NK-92 (cell line): ENCODE measurements around the gene GIGYF1.

Experiments
- DNase-seq: peaks from one replicate; lab custom pipeline; 2025; ENCODE audit not compliant: unreplicated experiment; lab: John Stamatoyannopoulos, UW

GIGYF1 gene

DNA sequence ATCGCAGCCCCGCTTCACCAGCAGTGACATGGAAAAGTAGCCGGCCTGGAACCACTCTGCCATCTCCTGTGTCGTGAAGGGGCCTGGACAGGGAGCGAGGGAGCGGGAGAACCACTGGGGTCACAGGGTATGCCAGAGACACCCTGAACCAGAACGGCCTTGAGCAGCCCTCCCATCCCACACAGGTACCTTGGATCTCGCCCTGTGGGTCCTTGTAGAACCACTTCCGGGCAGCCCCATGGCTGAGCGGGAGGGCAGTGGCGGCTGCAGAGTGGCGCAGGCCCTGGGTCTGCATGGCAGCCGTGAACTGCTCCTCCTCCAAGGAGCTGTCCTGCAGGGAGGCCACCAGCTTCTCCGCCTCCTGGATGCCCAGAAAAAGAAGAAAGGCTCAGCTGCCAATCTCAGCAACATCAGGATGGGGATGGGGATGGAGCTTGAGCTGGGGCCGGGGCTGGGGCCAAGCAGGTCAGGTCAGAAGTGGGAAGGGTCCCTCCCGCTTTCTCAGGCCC lies 9.5 kb downstream of the GIGYF1 start:
- DNase-seq: no peak

DNA sequence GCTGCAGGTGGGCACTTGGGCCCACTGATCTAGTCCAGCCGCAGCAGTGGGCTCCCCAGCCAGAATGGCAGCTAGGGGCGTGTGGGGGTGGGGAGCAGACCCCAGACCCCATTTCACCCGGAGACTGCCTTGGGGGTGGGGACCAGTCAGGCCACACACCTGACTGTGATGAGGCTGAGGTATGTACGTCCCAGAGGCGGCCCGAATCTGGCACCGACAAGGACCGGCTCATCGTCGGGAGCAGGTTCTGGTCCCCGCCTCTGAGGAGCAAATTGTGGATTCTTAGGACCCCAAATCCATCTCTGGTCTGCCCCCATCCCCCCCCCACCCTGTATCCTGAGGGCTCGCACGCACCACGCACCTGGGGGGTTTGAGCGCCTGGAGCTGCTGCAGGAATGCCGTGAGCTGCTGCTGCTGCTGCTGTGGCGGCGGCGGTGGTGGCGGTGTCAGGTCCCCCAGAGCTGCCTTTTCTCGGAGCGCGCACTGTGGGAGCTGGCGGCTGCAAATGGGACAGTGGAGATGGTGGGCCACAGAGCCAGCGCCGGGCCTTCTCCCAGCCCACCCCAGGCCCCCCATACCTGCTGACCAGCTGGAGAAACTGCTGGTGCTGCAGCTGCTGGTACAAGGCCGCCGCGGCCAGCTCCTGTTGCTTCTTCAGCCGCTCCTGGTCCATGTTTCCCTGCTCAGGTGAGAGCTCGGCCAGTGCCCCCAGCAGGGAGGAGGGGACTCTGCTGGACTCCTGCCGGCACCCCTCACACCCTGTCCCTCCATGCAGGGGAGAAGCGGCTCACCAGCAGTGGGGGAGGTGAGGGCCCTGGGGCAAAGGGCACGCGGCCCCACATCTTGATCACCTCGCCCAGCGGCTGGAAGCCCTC lies 10.2 kb downstream of the GIGYF1 start:
- no peak for DNase-seq

DNA sequence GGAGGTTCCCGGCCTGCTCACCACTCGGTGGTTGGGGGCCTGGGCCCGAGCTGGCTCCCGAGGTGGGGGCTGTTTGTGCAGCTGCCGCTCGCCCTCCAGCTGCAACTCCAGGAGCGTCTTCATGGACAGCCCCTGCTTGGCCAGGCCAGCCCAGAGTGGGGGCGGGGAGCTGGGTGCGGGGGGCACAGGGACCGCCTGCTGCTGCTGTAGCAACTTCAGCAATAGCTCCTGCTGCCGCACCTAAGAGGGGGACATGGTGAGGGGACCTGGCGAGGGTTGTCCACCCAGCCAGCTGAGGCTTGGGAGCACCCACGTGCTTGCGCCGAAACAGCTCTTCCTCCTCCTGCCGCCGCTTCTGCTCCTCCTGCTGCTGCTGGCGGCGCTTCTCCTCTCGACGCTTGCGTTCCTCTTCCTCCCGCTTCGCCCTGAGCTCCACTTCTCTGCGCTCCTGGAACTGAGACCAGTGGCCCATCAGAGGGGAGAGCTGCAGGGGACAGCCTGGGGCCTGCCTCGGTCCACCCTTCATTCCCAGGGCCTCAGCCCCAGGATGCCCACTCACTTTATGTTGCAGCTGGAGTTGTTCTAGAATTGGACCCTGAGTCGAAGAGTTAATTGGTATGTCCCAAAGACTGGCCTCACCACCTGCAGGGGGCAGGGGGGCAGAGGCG lies 10.9 kb downstream of the GIGYF1 start:
- DNase-seq: no peak

DNA sequence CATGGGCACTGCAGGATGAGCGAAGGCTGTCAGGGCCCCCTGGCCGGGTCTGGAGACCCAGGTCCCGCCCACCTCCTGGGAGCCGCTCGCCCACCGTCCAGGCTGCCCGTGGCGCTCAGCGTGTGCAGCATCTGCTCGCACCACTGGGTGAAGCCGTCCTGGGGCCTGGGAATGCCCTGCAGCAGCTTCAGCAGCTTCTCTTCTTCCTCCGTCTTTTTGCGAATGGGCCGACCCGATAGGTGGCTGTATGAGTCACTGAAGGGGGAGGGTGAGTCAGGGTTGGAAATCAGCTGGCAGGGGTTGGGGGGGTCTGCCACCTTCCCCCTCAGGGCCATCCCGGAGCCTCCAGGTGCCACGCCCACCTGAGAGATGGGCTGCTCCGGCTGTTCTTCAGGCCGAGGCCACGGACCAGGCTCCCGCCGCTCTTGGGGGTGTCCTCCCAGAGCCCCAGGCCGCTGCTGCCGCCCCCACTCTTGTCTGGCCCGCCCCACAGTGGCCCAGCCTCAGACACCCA lies 11.8 kb downstream of the GIGYF1 start:
- no peak for DNase-seq

DNA sequence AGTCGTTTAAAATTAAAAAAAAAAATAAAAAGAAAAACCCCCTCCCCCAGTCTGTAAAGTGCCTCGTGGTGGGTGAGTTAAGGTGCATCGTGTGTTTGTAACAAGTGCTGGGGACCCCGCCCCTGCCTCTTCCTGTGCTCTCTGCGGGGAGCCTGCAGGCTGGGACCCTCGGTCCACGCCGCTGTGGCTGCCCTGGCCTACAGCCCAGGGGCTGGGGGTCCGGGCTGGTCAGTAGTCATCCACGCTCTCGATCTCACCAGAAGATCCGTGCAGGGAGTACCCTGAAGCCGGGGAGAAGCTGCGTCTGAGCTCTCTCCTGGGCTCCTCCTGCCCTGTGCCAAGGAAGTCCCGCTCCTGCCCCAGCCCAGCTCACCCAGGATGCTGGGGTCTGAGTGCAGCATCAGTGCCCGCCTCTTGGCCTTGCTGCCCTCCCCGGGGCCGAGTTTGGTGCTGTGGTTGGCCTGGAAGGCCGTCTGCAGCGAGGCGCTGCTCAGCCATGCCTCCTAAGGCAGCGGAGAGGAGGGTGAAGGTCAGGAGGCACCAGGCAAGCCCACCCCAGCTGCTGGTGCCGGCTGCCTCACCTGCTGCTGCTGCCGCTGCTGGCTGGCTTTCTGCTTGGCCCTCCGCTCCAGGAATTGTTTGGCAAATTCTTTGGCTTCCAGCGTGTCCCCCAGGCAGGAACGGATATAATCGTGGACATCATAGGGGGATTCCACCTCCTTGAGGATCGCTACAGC lies 12.4 kb downstream of the GIGYF1 start:
- no peak for DNase-seq

DNA sequence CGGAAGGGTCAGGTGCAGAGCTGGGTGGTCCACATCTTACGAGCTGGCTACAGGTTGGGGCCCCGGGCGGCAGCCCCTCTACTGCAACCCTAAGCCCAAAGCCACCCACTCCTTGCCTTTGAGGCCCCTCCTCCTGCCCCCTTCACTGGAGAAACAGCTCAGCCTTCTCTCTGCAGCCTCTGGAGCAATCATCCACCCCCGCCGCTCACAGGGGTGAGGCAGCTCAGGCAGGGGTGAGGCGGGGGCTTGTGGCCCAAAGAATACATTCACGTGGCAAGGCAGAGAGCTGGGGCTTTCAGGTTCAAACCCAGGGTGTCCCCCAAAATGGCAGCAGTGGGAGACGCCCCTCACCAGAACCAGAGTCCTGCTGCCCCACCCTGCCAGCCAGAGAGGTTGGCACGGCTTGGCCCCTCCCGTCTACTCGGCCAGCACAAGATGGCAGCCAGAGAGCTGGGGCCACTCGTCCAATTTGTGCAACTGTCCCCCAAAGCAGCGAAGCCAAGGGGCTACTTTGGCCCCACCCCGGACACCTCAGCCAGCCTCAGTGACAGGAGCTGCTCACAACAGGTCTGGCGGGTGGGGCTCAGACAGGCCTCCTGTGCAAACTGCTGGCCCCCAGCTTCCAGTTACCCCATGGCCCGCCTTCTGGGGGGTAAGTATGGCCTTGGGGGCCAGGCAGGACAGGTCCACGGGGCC lies 13.3 kb downstream of the GIGYF1 start:
- no peak for DNase-seq

DNA sequence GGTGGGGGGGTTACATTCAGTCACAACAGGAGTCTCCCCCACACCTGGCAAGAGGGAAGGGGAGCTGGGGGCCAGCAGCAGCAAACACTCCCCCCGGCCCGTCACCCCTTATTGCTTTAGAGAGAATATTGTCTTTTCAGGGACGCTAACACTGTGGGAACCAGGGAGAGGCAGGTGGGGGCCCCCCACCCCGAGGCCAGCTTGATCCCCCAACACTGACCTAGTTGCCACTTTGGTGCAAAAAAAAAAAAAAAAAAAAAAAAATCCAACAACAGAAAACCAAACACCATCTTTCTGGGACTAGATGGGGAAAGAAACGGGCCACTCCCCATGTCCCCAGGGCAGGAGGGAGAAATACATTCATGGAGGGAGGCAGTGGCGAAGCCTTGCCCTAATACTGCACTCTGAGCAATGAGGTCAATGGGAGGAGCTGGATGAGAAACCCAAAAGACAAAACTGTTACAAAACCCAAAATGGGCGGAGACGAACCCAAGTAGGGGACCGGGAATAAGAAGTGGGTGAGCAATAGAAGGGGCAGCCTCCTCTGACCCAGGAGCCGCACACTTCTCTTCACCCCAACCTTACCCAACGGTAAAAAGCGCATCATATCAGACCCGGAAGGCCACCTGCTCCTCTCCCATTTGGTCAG lies 14.0 kb downstream of the GIGYF1 start:
- no peak for DNase-seq

DNA sequence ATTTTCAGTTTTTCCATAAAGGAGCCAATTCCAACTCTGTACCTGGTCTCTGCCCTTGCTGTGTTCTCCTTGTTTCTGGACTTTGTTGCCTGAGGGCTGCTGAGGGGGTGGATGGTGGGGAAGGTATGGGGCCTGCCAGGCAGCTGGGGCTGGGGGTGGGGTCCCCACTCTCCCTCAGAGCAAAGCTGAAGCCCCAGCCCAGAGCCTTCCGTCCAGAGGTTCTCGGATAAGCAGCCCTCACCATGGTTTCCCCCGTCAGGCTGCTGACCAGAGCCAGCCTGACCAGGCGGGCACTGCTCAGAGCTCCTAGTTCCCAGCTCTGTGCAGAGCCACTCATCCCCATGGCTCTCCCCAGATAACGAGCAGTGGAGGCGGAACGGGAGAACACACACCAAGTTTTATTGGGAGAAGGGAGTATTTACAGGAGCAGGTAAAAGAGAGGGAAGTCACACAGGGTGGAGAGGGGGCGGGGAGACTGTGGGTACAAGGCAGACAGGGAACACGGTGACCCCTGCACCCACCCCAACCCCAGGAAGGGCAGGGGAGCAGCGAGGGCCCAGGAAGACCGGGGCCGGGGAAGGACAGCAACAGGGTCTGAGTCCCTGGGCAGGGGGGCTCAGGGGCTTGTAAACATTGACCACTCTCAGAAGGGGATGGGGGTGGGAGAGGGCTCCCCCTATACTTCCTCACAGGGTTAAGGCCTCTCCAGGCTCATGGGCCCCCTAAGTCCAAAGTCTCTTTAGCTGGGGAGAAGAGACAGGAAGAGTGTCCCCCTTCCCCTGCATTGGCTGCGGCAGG lies 14.7 kb downstream of the GIGYF1 start:
- DNase-seq: no peak

DNA sequence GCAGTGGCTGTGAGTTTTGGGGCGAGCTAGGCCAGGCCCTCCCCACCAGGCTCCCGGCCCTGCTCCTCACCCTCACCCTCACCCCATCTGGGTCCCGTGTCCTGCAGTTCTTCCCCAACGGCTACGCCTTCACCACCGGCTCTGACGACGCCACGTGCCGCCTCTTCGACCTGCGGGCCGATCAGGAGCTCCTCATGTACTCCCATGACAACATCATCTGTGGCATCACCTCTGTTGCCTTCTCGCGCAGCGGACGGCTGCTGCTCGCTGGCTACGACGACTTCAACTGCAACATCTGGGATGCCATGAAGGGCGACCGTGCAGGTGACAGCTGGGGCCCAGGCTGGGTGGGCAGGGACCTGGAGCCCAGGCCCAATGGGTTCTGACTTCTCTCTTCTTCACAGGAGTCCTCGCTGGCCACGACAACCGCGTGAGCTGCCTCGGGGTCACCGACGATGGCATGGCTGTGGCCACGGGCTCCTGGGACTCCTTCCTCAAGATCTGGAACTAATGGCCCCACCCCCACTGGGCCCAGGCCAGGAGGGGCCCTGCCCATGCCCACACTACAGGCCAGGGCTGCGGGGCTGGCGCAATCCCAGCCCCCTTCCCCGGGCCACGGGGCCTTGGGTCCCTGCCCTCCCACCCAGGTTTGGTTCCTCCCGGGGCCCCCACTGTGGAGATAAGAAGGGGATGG lies 15.6 kb downstream of the GIGYF1 start:
- DNase-seq: no peak

DNA sequence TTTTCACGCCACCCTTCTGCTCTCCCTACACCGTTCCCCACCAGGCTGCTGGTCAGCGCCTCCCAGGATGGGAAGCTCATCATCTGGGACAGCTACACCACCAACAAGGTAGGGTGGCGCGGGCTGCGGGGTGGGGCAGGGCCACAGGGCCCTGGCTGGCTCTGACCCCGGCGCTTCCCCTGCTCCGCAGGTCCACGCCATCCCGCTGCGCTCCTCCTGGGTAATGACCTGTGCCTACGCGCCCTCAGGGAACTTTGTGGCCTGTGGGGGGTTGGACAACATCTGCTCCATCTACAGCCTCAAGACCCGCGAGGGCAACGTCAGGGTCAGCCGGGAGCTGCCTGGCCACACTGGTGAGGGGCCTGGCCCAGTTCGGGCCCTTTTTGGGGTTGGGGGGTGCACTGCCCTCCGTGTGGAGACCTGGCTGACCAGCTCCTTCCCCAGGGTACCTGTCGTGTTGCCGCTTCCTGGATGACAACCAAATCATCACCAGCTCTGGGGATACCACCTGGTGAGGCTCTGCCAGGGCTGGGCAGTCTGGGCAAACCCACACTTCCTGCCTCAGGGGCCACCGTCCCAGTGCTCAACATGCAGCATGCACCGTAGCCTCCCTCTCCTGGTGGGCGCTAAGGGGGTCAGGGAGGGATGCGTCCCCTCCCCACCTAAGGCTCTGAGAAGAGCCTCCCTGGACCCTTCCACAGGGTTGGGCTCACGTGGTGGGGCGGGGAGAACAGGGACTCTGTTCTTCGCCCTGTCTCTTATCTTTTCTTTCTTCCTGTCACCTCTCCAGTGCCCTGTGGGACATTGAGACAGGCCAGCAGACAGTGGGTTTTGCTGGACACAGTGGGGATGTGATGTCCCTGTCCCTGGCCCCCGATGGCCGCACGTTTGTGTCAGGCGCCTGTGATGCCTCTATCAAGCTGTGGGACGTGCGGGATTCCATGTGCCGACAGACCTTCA lies 16.5 kb downstream of the GIGYF1 start:
- no peak for DNase-seq

DNA sequence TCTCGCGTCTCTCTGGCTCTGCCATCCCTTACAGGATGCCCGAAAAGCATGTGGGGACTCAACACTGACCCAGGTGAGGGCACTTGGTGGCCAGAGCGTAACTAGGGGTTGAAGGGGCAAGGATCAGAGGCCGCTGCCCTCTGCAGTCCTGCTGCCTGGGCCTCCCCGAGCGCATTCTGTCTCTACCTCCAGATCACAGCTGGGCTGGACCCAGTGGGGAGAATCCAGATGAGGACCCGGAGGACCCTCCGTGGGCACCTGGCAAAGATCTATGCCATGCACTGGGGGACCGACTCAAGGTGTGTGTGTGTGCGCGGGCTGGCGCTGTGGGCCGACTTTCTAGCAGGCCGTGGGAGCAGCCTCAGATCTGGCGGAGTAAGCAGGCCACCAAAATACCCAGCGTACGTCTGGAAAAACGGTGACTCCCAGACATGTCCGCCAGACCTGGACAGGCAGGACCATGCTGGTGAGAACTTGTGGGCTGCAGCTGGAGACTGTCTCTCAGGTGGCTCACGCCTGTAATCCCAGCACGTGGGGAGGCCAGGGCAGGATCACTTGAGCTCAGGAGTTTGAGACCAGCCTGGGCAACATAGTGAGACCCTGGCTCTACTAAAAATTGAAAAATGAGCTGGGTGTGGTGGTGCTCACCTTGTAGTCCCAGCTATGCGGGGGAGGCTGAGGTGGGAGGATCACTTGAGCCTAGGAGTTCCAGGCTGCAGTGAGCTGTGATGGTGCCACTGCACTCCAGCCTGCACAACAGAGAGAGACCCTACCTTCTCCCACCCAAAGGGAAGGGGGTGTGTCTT lies 17.3 kb downstream of the GIGYF1 start:
- DNase-seq: no peak

DNA sequence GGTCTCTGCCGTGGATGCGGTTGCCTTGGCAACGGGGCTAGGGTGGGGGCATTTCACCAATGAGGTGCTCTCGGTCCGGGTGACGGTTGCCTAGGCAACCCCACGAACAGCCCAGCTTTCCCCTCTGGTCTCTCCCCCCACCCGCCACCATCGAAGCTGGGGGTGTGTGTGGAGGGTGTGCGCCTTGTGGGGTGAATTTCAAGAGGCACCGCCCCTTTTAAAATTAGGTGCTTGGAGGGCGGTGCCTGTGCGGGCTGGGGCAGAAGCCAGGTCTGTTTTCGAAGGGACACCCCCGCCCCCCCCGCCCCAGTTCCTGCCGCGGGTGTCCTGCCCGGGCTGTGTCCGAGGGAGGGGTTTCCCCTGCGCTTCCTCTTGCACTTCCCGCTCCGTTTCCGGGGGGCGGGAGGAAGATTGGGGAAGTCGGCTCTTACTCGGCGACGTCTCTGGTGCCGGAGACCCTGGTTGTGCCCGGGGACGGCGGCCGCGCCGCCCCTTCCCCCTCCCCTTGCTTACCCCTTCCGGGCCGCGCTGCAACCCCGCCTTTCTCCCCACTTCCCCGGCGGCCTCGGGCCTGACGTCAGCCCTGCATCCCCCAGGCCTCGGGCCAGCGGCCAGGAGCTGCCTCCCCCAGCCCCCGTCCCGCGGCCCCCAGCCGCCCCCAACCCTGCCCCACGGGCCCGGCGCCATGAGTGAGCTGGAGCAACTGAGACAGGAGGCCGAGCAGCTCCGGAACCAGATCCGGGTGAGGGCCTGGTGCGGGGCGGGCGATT lies 18.3 kb downstream of the GIGYF1 start:
- DNase-seq: peak; percentile 68

DNA sequence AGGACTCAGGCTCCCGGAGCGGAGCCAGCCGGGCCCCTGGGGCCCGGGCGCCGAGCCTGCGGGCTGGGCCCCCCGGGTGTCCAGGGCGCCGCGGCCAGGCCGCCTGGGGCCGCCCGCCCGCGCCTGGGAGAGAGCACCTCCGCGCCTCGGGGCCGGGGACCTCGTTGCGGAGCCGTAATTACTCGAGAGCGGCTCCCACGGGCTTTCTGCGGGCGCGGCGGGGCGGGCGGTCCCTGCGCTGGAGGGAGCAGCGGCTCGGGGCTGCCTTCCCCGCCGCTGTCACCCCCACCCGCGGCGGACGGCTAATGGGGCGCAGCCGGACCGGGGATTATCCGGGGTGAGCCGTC lies 19.0 kb downstream of the GIGYF1 start:
- no peak for DNase-seq

DNA sequence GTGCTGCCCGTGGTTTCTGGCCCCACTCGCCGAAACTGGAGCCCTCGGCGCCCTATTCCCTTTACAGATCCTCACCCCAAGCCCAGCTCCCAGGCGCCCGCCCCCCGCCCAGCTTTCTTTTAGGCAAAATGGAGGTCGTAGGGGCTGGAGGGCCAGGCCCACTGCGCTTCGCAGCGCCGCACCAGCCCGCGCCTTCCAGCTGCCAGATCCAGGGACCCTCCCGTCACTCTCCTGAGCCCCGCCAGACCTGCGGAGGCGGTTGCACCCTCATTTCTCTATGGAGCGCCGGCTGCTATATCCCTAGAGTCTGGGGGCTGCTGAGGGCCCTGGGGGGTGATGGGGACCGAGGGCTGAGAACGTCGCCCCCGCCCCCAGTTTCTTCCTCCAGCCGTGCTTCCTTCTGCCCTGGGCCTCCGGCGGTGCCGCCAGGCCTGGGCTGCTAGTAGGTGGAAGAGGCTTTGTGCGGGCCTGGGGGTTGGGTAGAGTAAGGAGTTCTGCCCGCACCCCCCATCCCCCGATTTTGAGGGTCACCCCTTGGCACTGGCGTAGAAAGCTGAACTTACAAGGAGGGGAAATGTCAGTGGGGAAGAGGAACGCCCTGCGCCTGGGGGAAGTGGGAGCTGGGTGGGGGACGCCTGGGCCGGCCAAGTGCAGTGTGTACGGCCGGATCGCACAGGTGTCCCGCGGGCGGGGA lies 19.5 kb downstream of the GIGYF1 start:
- no peak for DNase-seq

DNA sequence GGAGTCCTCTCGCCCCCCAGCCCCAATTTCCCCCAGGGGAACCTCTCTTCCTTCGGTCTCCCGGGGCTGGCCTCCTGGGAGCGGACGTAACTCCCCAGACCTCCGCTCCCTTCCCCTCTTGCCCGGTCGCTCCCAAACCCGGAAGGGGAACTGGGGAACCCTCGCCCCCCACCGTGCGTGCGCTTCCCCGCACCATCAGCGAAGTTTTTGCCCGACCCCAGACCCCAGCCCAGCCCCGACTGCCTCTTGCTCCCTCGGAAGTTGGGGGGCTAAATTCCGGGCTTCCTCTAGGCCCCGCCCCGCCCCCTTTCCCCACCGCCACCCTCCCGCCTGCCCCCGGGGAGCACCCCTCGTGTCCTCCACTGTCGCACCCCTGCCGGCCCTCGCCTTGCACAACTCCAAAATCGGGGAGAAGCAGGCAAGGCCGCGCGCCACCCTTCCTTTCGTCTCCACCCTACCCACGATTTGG lies 20.1 kb downstream of the GIGYF1 start:
- no peak for DNase-seq
